Measurements from ENCODE around the gene CDHR3.
"Not testable (repeated sequence)": the region's sequence is repeated elsewhere in the genome, so short reads cannot be mapped to it uniquely, and the experiment has no call there.

Gene CDHR3

DNA sequence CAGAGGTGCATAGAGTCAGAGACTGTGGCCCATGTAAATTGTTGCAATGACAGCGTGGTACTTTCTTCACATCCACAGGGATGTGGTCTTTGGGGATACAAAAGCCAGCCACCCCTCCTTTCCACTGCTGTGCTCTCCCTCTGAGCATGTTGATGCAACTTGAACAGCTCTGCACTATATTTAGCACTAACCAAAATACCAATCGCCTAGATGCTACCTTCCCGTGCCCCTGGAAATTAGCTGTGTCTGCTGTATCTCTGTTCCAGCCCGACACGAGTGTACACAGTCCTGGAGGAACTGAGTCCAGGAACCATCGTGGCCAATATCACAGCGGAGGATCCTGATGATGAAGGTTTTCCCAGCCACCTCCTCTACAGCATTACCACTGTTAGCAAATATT is 38.1 kb downstream of the CDHR3 start:
- DNase-seq (no peak), ATAC-seq (no peak)
- Mint-ChIP-seq H3K4me1 (no peaks in the 10 kb centered on the region), H3K27ac (no peak overlapping the region), H3K27me3 (peaks cover 4% of the 10 kb centered on the region), H3K4me3 (no peak overlapping the region), H3K36me3 (ENCODE audit: low read depth) (peaks cover 1% of the 10 kb centered on the region), H3K9me3 (peaks cover 7% of the 10 kb centered on the region)

DNA sequence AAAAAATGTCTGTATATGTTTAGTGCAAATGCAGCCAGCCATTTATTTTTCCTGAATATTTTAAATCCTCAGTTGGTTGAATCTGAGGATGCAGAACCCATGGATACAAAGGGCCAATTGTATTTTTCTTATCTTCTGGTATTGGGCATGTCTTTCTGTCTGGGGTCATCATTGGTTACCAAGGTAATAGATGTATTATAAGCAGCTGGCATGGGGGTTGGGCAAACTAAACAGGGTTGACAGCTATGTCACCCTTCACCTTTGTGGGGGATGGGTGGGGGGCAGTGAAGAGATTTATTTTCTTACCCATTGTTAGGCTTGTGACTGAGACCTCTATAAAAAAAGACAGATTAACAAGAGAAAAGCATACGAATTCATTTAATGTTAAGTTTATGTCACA is 38.8 kb downstream of the CDHR3 start:
- H3K4me3 Mint-ChIP-seq: no peak overlapping the region
- H3K36me3 Mint-ChIP-seq (ENCODE audit: low read depth): peaks cover 2% of the 10 kb centered on the region
- DNase-seq (no peak), ATAC-seq (no peak)
- peaks cover 8% of the 10 kb centered on the region for H3K9me3 Mint-ChIP-seq
- H3K27me3 Mint-ChIP-seq: peaks cover 4% of the 10 kb centered on the region
- H3K27ac Mint-ChIP-seq: no peak overlapping the region
- H3K4me1 Mint-ChIP-seq: no peaks in the 10 kb centered on the region

DNA sequence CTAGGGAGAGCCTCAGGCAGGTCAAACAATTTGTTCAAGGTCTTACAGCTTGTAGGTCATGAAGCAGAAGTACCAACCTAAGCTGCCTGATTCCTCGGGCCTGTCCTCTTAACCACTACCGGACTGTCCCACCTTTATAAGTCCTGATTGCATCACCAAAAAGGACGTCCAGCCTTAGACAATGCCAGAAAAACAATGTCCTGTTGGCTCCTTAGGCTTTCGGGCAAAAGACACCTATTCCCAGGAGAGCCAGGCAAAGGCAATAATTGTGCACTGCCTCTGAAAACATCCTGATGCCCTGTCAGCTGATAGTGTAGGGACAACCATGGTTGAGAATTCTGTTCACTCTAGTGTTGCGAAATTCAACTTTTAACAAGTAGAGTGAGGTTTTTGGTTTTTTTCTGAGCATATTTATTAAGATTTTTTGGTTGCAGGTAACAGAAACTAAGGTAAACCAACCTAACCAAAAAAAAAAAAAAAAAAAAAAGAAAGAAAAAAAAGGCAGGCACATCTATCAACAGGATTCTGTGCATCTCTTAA is 40.5 kb downstream of the CDHR3 start:
- Mint-ChIP-seq H3K4me3 (no peak overlapping the region), H3K4me1 (no peaks in the 10 kb centered on the region), H3K27me3 (peaks cover 4% of the 10 kb centered on the region), H3K27ac (no peak overlapping the region), H3K36me3 (ENCODE audit: low read depth) (peaks cover 6% of the 10 kb centered on the region), H3K9me3 (peaks cover 20% of the 10 kb centered on the region)
- ATAC-seq: no peak
- no peak for DNase-seq

DNA sequence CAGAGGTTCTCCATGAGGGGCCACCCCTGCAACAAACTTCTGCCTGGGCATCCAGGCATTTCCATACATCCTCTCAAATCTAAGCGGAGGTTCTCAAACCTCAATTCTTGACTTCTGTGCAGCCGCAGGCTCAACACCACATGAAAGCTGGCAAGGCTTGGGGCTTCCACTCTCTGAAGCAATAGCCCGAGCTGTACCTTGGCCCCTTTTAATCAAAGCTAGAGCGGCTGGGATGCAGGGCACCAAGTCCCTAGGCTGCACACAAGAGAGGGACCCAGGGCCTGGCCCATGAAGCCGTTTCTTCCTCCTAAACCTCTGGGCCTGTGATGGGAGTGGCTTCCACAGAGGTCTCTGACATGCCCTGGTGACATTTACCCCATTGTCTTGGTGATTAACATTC is 43.8 kb downstream of the CDHR3 start:
- Mint-ChIP-seq H3K4me1 (peaks cover 13% of the 10 kb centered on the region), H3K36me3 (ENCODE audit: low read depth) (peaks cover 6% of the 10 kb centered on the region), H3K27me3 (peaks cover 8% of the 10 kb centered on the region), H3K27ac (no peak overlapping the region), H3K4me3 (no peak overlapping the region), H3K9me3 (peaks cover 20% of the 10 kb centered on the region)
- ATAC-seq (no peak), DNase-seq (no peak)

DNA sequence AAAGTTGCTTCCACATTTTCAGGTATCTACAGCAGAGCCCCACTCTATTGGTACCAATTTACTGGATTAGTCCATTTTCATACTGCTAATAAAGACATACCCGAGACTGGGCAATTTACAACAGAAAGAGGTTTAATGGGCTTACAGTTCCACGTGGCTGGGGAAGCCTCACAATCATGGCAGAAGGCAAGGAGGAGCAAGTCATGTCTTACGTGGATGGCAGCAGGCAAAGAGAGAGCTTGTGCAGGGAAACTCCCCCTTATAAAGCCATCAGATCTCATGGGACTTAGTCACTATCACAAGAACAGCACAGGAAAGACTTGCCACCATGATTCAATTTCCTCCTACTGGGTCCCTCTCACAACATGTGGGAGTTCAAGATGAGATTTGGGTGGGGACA is 44.7 kb downstream of the CDHR3 start:
- H3K9me3 Mint-ChIP-seq: peaks cover 20% of the 10 kb centered on the region
- DNase-seq; H3K27ac Mint-ChIP-seq; H3K36me3 Mint-ChIP-seq (ENCODE audit: low read depth); H3K27me3 Mint-ChIP-seq; ATAC-seq; H3K4me3 Mint-ChIP-seq: not testable (repeated sequence)
- H3K4me1 Mint-ChIP-seq: peaks cover 21% of the 10 kb centered on the region

DNA sequence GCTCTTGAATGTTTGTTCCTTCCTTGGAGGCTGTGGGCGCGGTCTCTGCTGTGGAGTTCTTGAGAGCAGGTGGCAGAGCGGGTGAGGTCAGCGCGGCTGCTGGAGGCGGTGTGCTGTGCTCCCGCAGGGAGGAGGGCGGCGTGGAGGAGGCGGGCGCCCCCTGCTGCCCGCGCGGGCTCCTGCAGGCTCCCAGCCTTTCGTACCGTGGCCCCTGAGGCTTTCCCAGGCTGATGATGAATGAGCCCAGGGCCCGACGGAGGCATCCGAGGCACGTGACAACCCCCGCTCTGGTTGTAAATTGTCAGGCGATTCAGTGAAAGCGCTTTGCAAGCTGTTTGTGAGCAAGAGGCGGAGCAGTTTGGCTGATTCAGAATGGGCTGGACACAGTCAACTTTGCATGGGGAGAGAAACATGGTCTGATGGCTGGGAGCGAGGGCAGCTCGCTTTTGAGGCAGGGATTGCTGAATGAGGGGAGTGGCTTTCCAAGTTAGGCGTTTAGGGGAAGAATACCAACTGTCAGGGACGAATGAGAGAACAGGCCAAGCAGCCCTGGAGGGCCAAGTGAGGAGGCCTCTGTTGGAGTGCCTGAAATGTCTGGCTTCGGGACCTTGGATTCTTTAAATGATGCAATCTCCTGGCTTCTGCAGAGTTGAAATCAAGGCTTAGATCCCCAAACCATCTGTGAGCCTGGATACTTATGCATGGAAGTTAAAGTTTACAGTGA is 46.6 kb downstream of the CDHR3 start:
- Mint-ChIP-seq H3K36me3 (ENCODE audit: low read depth) (peaks cover 6% of the 10 kb centered on the region), H3K4me1 (peaks cover 23% of the 10 kb centered on the region), H3K27me3 (peaks cover 4% of the 10 kb centered on the region), H3K9me3 (peaks cover 20% of the 10 kb centered on the region), H3K4me3 (no peak overlapping the region), H3K27ac (no peak overlapping the region)
- ATAC-seq (peak; percentile 99), DNase-seq (peak; percentile 82)

DNA sequence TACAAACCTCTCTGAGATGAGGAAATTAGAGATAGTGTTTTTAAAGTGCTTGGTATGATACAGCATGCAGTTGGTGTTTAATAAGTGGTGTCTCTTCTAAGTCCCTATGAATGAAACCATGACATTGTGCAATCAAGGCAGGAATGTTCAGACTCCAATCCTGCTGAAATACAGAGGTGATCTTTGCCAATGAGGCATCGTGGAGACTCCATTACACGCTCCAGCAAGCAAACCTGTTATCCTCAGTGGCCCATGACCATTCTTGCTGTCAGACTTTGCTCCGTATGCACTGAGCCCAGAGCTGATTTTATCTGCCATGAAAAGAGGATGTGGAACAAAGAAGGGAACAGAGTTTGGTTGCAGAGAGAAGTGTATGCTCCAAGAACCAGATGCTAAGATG is 47.3 kb downstream of the CDHR3 start:
- peaks cover 6% of the 10 kb centered on the region for H3K36me3 Mint-ChIP-seq (ENCODE audit: low read depth)
- peaks cover 4% of the 10 kb centered on the region for H3K27me3 Mint-ChIP-seq
- peaks cover 20% of the 10 kb centered on the region for H3K9me3 Mint-ChIP-seq
- H3K4me3 Mint-ChIP-seq: no peak overlapping the region
- ATAC-seq: no peak
- peaks cover 29% of the 10 kb centered on the region for H3K4me1 Mint-ChIP-seq
- H3K27ac Mint-ChIP-seq: no peak overlapping the region
- DNase-seq: no peak

DNA sequence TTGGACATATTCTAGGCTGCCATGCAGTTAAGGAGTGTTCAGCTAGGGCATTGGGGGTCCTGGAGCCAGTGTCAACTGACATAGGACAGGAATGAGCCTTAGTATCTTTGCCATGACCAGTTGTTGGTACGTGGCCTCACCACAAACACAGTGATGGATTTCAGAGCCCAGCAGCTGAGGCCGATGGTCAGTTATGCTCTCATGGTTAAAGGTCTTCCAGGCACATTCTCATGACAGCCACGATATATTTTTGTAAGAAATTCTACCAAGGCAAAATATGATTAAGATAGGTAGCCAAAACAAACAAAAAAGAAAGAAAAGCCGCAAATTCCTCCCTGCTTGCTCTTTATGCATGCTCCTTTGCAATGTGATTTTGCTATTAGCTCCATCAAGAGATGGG is 47.8 kb downstream of the CDHR3 start:
- Mint-ChIP-seq H3K27me3 (peaks cover 4% of the 10 kb centered on the region), H3K4me1 (peaks cover 32% of the 10 kb centered on the region), H3K9me3 (peaks cover 17% of the 10 kb centered on the region), H3K4me3 (no peak overlapping the region), H3K27ac (no peak overlapping the region), H3K36me3 (ENCODE audit: low read depth) (peaks cover 6% of the 10 kb centered on the region)
- ATAC-seq (no peak), DNase-seq (no peak)

DNA sequence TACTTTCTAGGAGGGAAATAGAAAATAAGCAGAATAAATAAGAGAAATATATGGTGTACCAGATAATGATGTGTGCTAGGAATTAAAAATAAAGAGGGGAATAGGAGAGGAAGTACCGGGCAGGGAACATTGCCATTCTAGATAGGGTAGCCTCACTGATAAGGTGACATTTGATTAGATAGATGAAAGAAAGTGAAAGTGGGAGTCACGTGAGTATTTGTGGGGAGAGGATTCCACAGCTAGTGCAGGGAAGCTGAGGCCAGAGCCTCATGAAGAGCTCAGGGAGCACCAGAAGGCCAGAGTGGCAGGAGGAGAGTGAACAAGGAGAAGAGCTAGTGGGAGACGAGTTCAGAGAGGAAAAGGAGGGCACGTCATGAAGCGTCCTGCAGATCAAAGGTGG is 49.1 kb downstream of the CDHR3 start:
- peaks cover 4% of the 10 kb centered on the region for H3K36me3 Mint-ChIP-seq (ENCODE audit: low read depth)
- no peak for DNase-seq
- peaks cover 12% of the 10 kb centered on the region for H3K9me3 Mint-ChIP-seq
- no peak overlapping the region for H3K27ac Mint-ChIP-seq
- H3K4me3 Mint-ChIP-seq: no peak overlapping the region
- peaks cover 7% of the 10 kb centered on the region for H3K27me3 Mint-ChIP-seq
- ATAC-seq: no peak
- H3K4me1 Mint-ChIP-seq: peaks cover 36% of the 10 kb centered on the region

DNA sequence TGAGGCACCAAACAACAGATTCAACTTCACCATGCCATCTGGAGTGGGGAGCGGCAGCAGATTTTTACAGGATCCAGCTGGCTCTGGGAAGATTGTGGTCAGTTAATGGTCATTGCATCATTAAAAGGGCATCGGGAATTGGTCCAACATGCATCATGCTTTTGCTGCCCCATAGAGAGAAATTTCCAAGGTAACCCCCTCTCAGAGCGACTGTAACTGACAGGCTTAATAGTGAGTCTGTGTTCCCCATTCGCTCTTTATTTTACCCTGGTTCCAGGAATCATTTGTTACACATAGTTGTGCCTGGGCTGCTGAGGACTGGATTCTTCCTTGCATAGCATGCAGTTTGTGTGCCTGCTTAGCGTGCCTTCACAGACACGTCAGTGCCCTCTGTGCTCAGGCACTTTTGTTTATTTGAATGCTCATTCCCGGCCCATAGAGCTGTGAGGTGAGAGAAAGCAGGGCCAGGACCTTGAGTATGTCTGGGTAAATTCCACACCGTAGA is 49.9 kb downstream of the CDHR3 start:
- H3K4me1 Mint-ChIP-seq: peaks cover 36% of the 10 kb centered on the region
- no peak overlapping the region for H3K4me3 Mint-ChIP-seq
- H3K36me3 Mint-ChIP-seq (ENCODE audit: low read depth): no peaks in the 10 kb centered on the region
- ATAC-seq: no peak
- H3K27ac Mint-ChIP-seq: no peak overlapping the region
- peaks cover 4% of the 10 kb centered on the region for H3K9me3 Mint-ChIP-seq
- no peak for DNase-seq
- H3K27me3 Mint-ChIP-seq: peaks cover 7% of the 10 kb centered on the region

DNA sequence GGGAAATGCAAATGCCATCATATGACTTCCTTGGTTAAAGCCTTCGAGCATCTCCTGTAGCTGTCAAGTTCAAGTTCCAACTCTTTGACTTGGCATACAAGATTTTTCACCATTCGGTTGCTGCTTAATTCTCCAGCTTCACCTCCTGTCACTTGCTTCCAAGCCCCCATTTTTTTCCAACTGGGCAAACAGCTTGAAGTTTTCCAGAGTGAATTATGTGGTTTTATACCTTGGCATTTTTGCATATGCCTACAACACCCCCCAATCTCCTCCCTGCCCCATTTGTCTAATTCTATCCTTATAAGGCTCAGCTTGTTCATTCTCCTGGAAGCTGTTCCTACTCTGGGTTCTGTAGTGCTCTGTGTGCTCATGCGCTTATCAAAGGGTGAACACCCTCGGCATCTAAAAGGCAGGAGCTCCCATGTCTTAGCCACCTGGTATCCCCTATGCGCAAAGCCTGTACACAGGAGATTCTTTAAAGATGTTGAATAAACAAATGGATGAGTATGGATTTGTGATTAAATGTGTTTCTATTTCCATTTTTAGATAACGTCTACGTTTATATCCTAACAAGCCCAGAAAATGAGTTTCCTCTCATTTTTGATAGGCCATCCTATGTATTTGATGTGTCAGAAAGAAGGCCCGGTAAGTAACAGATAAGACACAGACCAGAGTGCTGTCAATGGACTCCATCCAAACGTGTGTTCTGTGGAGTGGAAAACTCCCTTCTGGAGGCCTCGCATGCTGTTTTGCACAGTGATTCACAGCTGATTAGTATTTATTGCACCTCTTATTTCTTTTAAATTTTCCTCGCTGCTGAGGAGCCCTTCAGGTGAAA is 52.5 kb downstream of the CDHR3 start:
- Mint-ChIP-seq H3K27me3 (peaks cover 4% of the 10 kb centered on the region), H3K4me1 (peaks cover 33% of the 10 kb centered on the region), H3K4me3 (no peak overlapping the region), H3K36me3 (ENCODE audit: low read depth) (no peaks in the 10 kb centered on the region), H3K27ac (no peak overlapping the region), H3K9me3 (no peaks in the 10 kb centered on the region)
- ATAC-seq: no peak
- no peak for DNase-seq

DNA sequence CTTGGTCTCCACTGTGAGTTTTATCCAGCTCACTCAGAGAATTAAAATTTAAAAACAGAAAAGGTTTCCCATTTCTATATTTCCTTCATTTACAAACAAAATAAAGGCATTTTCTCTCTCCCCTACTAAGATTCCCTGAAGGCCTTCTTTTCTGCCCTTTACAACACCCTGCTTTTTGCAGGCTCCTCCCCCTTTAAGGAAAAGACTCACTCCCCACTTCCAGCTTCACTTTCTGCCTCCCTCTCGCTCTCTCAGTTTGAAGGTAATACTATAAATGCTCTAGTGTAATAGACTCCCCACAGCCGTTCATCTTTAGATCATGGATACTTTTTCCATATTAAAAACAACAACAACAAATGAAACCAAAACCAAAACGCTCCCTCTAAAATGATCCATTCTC is 53.3 kb downstream of the CDHR3 start:
- DNase-seq: no peak
- no peak for ATAC-seq
- no peaks in the 10 kb centered on the region for H3K9me3 Mint-ChIP-seq
- no peaks in the 10 kb centered on the region for H3K36me3 Mint-ChIP-seq (ENCODE audit: low read depth)
- peaks cover 3% of the 10 kb centered on the region for H3K27me3 Mint-ChIP-seq
- no peak overlapping the region for H3K27ac Mint-ChIP-seq
- peaks cover 40% of the 10 kb centered on the region for H3K4me1 Mint-ChIP-seq
- H3K4me3 Mint-ChIP-seq: no peak overlapping the region

DNA sequence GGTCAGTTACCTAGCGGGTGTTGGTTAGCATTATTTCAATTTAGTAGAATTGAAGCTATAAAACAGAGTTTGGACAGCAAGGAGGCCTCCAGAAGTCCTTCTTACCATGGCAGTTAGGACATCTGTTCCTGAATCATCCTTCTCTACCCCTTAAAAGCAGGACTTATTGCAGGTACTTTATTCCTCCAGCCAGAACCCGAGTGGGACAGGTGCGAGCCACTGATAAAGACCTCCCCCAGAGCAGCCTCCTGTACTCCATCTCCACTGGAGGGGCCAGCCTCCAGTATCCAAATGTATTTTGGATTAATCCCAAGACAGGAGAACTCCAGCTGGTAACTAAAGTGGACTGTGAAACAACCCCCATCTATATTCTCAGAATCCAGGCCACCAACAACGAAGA is 54.6 kb downstream of the CDHR3 start:
- no peak for ATAC-seq
- no peaks in the 10 kb centered on the region for H3K36me3 Mint-ChIP-seq (ENCODE audit: low read depth)
- peaks cover 3% of the 10 kb centered on the region for H3K27me3 Mint-ChIP-seq
- no peak overlapping the region for H3K27ac Mint-ChIP-seq
- H3K4me1 Mint-ChIP-seq: peaks cover 45% of the 10 kb centered on the region
- DNase-seq: no peak
- no peaks in the 10 kb centered on the region for H3K9me3 Mint-ChIP-seq
- no peak overlapping the region for H3K4me3 Mint-ChIP-seq

DNA sequence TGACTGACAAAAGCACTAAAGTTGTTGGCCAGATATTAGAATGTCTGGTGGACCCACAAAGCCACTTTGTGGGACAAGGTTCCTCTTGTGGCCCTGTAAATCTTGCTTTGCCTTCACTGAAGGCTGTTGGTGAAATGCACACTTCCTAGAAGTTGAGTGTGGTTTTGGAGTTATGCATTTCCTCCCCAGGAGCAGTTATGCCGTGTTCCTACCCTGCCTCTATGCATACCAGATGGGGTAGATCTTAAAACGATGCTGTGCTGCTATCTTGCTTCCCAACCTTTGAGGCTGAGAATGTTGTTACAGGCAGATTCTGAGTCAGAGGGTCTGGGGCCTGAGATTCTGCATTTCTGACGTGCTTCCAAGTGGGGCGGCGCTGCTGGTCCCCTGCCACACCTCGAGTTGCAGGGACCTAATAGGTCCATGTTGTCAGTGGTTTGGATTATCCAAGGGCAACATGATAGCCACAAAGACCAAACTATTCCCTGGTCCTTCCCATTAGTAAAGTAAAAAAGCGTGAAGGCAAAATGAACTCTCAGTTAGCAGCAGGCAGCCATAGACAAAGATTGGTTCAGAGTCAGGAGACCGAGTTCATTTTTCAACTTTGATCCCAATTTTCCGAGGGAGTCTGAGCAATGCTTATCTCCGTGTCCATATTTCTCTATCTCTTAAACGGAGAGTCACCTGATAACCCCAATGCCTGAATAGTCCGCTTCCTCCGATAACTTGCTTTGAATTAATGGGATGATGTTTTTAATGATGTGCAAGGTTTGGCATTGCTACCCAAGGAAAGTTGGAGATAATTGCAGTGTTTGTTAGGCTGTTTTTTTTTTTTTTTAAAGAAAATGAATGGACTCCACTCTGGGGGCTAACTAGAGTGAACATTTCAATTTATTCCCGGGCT is 55.8 kb downstream of the CDHR3 start:
- DNase-seq (no peak), ATAC-seq (no peak)
- no peaks in the 10 kb centered on the region for H3K9me3 Mint-ChIP-seq
- peaks cover 56% of the 10 kb centered on the region for H3K4me1 Mint-ChIP-seq
- peaks cover 3% of the 10 kb centered on the region for H3K27me3 Mint-ChIP-seq
- H3K36me3 Mint-ChIP-seq (ENCODE audit: low read depth): no peaks in the 10 kb centered on the region
- H3K27ac Mint-ChIP-seq: no peak overlapping the region
- no peak overlapping the region for H3K4me3 Mint-ChIP-seq
